ENCODE results near the gene PITPNC1. TPM values are rescaled to one million over a fixed set of nuclear protein-coding genes. Genes with fewer than 3 reads are reported as not detected.

Gene PITPNC1
- total RNA-seq, 1 donor from 2014 or later = 35.0 TPM

DNA sequence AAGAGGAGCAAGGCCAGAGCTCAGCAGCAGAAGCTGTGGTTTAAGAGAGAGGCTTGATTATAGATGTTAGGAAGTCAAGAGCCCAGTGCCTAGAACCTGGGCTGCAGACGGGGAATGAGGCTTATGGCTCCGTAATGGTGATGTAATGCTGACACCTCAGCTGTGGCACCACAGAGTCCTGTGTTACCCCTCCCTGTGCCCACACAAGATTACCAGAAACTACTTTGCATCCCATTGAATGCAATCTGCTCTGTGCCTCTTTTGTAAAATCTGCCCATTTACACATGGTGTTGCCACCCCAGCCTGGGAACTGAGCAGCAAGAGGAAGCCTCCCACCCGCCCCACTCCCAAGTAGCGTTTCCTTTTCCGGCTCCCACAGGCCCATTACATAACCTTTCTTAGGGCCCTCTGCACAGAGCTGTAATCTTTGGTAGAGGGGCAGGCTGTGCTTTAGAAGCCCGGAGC, 57.0 kb downstream of the PITPNC1 start:
- DNase-seq (ENCODE audit: low spot score) = no peak

- DNase-seq (ENCODE audit: low spot score) = peak; percentile 45
Measured at GRCh38 chr17:67435122-67435521, 58.0 kb downstream of the PITPNC1 start.

DNA sequence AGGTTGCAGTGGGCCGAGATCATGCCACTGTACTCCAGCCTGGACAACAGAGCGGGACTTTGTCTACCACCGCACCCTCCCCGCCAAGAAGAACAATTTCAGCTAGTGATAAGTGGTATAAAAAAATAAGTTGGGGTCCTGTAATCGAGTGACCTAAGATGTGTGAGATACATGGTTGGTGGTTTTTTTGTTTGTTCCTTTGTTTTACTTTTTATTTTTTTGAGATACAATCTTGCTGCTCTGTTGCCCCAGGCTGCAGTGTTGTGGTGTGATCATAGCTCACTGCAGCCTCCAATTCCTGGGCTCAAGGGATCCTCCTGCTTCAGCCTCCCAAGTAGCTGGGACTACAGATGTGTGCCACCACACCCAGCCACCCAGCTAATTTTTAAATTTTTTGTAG, 58.7 kb downstream of the PITPNC1 start:
- no peak for DNase-seq (ENCODE audit: low spot score)

DNA sequence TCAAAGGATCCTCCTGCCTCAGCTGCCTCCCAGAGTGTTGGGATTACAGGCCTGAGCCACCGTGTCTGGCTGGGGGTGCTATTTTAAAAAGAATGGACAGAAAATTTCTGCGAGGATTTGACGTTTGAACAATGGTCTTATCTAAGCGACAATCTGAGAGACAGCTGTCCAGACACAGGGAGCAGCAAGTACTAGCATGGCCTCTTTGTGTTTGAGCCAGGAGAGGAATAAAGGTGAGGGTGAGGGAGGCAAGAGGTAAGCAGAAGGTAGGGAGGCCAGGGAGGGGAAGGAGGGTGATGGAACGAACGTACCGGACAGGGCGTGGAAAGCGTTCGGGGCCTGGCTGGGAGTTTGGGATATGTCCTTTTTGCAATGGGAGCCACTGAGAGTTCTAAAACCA, 59.2 kb downstream of the PITPNC1 start:
- DNase-seq (ENCODE audit: low spot score) = no peak

DNA sequence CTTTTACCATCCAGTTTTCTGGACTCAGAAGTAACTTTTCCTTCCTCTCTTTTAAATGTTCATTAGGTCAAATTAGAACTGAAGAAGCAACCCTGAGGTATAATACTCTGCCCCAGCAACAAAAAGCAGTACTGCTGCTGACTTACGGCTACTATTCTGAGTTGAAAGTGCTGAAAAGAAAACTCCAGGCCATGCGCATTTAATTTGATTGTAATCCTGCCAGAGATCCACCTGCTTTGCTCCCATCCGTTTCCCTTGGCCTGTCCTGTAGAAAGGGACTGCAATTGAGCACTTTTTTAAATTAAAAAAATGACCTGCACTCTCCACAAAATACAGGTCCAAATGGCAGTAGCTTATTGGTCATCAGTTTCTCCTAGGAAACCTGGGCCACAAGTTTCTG, 61.6 kb downstream of the PITPNC1 start:
- DNase-seq (ENCODE audit: low spot score) = no peak

DNA sequence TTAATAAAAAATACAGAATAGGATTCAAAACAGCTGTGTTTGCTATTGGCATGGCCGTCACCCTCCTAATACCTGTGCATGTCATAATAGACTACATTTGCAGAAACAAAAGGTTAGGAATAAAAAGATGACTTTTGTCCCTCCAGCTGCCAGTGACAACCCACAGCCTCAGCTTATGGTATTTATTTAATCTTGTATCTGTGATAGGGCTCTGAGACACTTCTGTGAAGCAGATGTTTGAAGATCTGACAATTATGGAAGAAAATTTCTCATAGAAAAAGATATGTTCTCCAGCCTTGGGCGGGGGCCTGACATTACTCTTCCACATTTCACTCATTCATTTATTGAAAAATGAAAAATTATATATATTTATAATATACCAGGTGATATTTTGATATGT, 62.2 kb downstream of the PITPNC1 start:
- no peak for DNase-seq (ENCODE audit: low spot score)

GRCh38 chr17:67440277-67441051, 63.4 kb downstream of the PITPNC1 start:
- DNase-seq (ENCODE audit: low spot score) = no peak

DNA sequence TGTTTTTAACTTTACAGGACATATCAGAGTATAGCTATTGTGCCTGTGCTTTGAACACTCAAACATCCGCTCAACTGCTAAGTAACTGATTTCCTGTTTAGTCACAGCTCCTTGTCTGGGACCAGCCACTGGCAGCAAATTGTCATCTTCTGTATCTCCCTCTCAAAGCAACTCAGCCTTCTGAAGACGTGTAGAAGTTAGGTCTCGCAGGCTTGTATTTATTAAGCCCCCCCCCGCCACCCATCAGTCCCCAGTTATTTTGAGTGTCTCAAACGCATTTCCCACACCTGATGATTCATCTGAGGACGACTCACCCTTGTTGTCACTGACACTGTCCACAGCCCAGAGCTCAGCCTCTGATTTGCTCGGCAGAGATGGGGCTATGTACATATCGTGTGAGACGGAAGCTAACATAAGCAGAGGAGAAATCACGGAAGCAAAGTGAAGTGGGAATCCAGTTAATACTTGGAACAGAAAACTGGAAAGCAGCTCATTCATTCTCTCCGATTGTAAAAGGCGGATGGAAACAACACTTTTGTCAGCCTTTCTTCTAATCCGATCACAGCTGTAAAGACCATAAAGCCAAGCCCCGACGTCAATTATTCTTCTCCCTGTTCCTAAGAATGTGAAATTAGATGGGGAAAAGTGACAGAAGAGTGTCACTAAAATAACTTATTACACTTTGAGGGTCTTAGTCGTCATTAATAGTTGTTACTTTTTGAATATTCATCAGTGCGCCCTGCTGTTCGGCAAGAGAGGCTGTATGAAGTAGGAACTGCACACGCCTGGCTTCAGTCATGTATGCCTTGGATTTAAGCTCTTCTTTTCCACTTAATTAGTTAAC, 64.2 kb downstream of the PITPNC1 start:
- no peak for DNase-seq (ENCODE audit: low spot score)

DNA sequence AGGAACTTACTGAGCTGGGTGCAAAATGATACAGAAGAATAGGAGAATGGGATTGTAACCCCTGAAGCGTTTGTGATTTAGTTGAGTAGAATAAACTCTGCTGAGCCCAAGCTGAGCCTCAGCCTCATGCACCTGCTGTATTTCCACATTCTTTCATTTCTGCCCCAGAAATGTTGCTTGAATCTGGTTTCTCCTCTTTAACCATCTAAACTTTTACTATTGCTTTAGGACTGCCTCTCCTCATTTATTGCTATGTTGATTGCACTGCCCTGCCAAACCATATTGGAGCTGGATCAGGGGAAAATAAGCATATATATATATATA, 64.8 kb downstream of the PITPNC1 start:
- DNase-seq (ENCODE audit: low spot score) = no peak

DNA sequence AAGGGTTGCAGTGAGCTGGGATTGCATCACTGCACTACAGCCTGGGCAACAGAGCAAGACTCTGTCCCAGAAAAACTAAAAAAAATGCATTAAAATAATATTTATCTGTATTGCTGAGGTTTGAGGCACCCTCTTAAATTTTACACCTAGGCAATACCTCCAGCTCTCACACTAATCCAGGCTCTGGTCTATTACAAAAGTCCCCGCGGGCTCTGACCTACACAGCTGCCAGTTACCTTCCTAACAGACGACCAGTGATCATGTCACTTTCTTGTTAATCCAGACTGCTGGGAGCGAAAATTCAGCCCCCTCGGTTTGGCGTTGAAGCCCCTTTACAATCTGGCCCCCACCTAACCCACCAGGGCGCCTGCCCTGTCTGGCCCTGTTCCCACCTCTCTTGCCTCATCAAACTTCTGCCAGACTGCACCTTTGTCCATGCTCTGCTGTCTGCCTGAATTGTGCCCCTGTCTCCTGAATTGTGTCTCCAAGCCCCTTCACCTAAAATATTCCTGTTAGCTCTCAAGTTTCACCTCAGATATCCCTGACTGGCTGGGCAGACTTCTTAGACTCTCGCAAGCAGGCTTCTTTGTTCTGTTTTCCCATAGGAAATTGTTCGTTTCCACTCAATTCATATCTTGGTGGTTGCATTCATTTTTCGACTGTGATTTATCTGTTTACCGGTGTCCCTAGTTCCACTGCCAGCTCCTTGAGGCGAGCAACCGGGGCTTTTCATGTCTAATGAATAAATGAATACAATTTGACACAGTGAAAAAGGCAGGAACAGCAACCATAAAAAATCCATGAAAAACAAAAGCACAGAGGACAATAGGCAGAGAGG, 65.9 kb downstream of the PITPNC1 start:
- DNase-seq (ENCODE audit: low spot score) = no peak

- DNase-seq (ENCODE audit: low spot score) = no peak
Measured at GRCh38 chr17:67443931-67444595, 67.0 kb downstream of the PITPNC1 start.

DNA sequence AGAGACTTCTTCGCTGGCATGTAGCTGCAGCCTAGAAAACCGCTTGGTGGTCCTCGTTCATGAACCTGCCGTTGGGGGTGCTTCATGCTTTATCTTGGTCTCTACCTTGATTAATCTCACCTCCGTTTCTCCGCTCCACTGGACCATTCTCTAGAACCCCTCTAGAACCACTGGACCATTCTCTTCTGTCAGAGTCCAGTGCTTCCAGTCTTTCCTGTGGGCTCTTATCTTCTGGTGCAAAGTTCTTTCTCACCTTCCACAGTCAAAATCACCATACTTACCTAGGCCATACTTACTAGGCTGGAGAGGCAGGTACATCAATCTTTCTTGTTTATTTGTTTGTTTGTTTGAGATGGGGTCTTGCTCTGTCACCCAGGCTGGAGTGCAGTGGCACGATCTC, 71.4 kb downstream of the PITPNC1 start:
- no peak for DNase-seq (ENCODE audit: low spot score)

- DNase-seq (ENCODE audit: low spot score) = no peak
Measured at GRCh38 chr17:67449065-67449464, 72.0 kb downstream of the PITPNC1 start.

DNA sequence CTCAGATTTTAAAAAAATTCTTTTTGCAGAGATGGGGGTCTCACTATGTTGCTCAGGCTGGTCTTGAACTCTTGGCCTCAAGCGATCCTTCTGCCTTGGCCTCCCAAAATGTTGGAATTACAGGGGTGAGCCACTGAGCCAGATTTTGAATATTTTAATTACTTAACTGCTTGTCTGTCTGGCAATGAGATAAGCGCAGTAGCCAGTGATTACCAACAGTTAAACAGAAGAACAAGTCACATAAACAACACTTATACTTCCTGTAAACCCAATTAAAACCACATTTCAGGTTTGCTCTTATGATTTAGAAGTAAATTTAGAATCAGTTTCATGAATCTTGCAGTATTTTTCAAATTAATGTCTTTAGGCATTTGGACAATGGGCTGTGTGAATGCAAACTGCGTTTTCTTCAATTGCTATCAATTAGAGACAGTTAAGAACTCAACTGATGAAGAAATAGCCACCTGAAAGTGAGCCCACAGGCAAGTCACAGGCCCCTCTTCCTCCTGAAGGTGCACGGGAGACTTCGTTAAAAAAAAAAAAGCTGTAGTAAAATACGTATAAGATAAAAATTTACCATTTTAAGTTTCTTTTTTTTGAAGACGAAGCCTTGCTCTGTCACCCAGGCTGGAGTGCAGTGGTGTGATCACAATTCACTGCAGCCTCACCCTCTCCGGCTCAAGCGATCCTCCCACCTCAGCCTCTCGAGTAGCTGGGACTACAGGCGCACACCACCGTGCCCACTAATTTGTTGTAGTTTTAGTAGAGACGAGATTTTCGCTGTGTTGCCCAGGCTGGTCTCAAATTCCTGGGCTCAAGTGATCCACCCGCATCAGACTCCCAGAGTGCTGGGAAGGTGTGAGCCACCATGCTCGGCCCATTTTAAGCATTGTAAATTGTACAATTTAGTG, 73.0 kb downstream of the PITPNC1 start:
- DNase-seq (ENCODE audit: low spot score) = no peak

DNA sequence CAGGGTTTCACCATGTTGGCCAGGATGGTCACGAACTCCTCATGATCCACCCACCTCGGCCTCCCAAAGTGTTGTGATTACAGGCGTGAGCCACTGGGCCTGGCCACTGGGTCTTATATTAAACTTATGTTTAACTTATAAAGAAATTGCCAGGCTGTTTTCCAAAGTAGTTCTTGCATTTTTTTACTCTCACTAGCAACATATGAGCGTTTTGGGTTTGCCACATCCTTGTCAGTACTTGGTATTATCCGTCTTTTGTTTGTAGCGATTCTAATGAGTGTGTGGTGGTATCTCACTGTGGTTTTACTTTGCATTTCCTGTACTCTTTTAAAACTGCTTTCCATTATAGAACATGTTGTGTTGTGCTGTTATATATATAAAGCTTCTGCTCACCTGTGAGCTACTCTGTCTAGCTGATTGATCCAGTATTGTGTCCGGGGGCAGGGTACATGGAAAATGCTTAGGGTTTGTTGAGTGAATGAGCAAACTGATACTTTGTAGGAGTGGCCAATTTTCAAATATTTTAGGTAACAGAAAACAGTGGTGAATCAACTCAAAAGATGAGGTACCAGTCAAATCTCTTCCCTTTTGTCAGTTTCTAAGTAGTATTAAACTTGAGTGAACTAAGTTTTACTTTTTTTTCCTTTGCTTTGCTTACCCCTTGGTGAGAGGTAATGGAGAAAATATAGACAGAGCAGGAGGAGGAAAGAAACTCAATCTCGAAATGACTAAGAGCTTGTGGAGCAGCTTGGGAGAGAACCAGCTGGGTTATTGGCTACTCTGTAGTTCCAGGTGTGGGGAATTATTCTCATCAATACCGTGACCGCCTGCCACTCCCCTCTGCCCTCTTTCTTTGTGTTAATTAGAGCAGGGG, 75.8 kb downstream of the PITPNC1 start:
- DNase-seq (ENCODE audit: low spot score) = no peak

DNA sequence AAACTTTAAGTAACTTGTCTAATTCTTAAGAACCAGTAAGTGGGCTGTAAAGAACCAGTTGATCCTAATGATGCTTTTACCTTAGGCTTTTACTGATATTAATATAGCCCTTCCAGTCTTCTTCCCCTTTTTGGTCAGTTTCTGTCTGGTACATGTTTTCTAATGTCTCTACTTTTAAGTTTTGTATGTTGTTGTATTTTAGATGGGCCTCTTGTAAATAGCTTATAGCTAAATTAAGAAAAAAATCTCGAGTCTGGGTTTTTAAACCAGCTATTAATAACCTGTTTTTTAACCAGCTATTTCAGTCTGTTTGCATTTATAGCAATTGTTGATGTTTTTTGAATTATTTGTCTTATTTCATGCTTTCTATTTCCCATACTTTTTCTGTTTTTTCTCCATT, 79.0 kb downstream of the PITPNC1 start:
- no peak for DNase-seq (ENCODE audit: low spot score)

DNA sequence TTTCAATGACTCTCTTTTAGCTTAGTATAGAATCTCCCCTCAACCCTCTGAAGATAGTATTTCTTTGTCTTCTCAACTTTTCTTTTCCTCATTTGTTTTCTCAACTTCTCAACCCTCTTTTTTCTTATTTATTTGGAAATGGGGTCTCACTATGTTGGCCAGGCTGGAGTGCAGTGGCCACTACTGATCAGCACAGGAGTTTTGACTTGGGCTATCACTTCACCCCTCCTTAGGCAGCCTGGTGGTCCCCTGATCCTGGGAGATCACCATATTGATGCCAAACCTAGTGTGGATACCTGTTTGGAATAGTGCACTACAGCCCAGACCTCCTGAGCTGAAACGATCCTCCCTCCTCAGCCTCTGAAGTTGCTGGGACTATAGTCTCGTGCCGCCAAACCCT, 79.8 kb downstream of the PITPNC1 start:
- no peak for DNase-seq (ENCODE audit: low spot score)

GRCh38 chr17:67458203-67458602, 81.1 kb downstream of the PITPNC1 start:
- no peak for DNase-seq (ENCODE audit: low spot score)

DNA sequence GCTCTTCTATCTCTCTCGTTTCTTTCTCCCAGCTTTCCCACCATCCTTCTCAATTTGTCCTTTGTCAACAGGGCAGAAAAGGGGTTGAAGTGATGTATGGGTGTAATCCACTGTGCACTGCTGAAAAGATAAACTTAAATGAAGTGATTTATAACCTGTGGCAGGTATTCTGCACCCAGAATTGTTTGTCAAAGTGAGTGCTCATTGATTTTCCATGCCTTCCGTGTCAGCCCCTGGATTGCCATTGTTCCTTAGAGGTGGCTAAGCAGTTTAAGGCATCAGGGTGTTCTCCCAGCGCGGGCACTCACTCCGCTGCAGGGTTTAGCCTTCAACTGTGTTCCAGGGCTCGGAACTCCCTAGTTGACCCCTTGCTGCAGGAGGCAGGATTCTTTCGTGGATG, 82.9 kb downstream of the PITPNC1 start:
- peak; percentile 34 for DNase-seq (ENCODE audit: low spot score)

Measured in mucosa of gallbladder (tissue), 1 donor.